Activated CD4-positive, alpha-beta T cell treated with anti-CD3 and anti-CD28 coated beads, Interleukin-2, Interleukin-6, amounts not matched to agents 100 ng/mL and 50 ng/mL, durations not matched to agents 16 hours and 8 hours (primary cell): ENCODE data around the gene FLOT1.

Experiments used
- DNase-seq: peaks from one replicate; pipeline ENCODE4 v3.0.0-alpha.2; 2020

Gene FLOT1

DNA sequence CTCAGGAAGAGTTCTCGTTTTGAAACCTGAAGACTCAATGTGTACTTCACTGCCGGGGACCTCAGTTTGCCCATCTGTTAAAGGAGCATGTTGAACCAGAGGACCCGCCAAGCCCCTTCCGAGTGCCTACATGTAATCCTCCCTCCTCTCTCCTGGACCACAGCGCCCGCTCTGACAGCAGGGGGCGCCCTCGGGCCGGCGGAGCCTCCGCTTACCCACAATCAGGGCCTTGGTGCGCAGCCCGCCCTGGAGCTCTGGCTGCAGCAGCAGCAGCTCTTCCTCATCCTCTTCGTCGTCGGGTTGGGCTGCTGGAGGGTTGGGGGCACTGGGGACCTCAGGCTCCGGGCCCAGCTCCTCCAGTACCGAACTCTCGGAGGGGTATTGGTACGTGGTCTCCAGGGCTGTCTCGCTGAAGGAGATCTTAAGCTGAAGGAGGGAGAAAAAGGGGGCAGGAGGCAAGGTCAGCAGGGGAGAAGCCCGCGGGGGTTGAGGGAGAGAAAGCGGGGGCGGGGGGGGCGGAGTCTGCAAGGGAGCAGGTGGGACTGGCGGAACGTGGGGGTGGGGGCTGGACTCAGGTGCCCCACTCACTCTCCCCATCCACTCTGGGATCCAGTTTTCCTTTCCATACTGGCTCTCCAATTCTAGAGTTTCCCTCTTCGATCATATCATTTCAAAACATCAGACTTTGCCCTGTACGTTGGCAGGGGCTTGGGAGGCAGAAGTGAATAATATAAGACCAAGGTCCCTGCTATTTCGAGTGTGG lies 63.3 kb downstream of the FLOT1 start:
- DNase-seq, result peak; percentile 96
